Activated CD4-positive, CD25-positive, alpha-beta regulatory T cell treated with anti-CD3 and anti-CD28 coated beads, Interleukin-2, amount 50 U/mL, for 16 hours (primary cell): Measurements from ENCODE around the gene EPHA4.
"Not testable (repeated sequence)": the region's sequence is repeated elsewhere in the genome, so short reads cannot be mapped to it uniquely, and the experiment has no call there.

Experiments
- DNase-seq: peaks from one replicate; pipeline ENCODE4 v3.0.0-alpha.2; 2020; ENCODE audit warnings: low read depth, low spot score

The EPHA4 gene

DNA sequence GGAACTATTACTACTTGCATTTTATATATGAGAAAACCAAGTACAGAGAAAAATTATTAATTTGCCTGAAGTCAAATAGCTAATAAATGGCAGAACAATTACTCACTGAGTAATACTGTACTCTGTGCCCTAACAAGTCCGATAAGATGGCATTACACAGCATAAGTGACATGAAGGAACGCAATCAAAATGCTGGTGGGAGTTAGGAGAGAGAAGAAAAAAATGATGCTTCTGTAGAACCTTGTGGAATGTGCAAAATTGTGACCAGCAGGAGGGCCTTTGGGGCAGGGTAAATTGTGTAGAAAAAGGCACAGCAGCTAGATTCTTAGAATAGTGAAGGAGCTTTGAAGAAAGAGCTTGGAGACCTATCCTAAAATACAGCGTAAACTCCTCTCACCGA, 32.9 kb downstream of the EPHA4 start:
- DNase-seq: no peak

- DNase-seq: no peak
Observed at GRCh38 chr2:221535824-221536223, 36.3 kb downstream of the EPHA4 start.

DNA sequence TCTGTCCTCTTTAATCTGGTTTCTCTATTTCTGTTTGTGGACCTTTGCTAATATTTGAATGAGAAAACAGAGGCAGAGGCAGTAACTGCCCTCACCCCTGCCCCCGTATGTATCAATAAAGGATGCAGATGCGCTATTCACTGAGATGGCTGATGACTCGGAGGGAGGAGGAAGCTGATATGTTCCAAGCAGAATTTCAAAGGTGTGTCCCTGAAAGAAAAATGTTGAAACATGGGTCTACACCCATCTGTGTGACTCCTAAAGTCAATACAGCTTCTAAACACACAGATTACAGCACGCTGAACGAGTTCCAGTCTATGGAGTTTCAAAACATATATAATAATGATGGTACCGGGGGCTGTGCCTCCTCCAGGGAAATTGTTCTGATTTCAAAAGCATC, 38.8 kb downstream of the EPHA4 start:
- no peak for DNase-seq

- no peak for DNase-seq
Observed at GRCh38 chr2:221532641-221533040, 39.5 kb downstream of the EPHA4 start.

DNA sequence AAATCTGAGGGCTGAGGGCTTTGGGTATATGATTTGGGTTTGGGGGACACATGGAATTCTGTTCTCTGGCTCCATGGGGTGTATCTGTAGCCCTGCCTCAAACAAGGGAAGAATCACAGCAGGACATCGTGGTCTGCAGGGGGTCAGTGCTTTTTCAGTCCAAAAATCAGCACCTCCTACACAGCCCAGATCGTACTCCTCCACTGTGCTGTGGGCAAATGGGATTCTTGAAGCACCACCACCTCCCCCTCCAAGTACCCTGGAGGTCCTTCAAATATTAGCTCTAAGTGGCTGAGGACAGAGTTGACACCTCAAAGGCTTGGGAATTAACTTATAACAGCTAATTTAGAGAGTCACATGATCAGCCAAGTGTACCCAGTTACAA, 41.5 kb downstream of the EPHA4 start:
- no peak for DNase-seq

GRCh38 chr2:221529943-221530652, 42.0 kb downstream of the EPHA4 start:
- DNase-seq: no peak

- no peak for DNase-seq
Observed at GRCh38 chr2:221529177-221529942, 42.7 kb downstream of the EPHA4 start.

DNA sequence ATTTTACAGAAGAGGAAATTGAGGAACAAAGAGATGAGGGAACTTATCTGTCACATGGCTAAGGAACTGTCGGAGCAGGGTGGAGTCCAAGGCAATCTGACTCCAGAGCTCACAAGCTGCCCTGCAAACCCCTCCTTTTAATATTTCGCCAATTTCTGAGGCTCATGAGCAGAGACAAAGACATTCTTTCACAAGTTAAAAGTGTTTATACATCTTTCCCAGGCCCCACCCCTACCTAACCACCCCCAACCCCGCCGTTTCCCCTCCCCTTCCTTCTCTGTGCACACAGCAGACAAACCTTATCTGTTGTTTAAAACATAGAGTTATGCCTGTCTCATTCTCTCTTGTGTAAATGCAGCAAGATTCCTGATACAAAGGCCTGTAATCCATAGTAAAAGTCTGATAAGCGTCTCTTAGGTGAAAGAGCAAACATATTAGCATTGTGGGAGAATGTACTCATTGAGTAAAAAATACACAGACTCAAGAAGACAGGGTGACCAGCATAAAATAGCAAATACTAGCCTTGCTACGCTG, 44.3 kb downstream of the EPHA4 start:
- no peak for DNase-seq

- no peak for DNase-seq
Observed at GRCh38 chr2:221524158-221524557, 47.9 kb downstream of the EPHA4 start.

DNA sequence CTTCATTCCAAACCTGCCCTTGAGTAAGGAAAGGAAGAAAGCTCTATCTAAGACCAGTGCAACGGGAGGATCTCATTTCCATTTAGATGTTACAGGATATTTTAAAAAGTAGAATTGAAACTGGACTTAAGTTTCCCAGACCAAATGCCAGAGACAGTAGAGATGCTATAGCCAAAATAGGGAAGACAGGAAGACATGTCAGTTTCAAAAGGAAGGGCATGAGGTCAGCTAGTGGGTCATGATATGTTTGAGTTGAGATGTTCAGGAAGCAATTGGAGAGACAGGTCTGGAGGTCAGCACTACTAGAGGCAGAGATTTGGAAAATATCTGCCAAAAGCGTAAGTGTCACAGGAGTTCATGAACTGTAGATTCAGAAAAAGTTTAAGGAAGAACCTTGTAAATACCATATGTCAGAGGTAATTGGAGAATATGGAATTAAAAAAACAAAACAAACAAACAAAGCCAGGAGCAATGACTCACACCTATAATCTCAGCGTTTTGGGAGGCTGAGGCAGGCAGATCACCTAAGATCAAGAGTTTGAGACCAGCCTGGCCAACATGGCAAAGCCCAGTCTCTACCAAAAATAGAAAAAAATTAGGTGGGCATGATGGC, 50.8 kb downstream of the EPHA4 start:
- DNase-seq: no peak

- DNase-seq: no peak
Observed at GRCh38 chr2:221518935-221519625, 53.0 kb downstream of the EPHA4 start.

GRCh38 chr2:221518201-221518934, 53.7 kb downstream of the EPHA4 start:
- no peak for DNase-seq

GRCh38 chr2:221517696-221518151, 54.4 kb downstream of the EPHA4 start:
- peak; percentile 40 for DNase-seq

- DNase-seq: no peak
Observed at GRCh38 chr2:221517146-221517695, 54.9 kb downstream of the EPHA4 start.

- DNase-seq: no peak
Observed at GRCh38 chr2:221515864-221516263, 56.2 kb downstream of the EPHA4 start.

GRCh38 chr2:221514305-221515040, 57.6 kb downstream of the EPHA4 start:
- no peak for DNase-seq

DNA sequence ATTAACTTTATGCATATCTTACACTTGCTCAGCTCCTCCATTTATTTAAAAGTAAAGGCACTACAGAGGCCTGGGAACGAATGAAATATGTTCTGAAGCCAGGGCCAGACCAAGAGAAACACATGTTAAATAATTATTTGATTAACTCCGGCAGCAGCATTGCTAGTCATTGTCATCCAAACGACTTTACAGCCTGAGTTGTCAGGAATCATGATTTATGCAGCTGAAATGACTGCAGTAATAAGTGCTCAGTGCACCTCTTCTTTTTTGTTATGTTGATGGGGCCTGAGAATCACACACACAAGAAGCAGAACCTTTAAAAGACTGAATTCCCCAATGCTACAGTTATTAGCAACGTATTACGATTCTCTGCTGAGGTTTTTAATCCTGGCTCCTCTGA, 58.9 kb downstream of the EPHA4 start:
- DNase-seq: no peak

DNA sequence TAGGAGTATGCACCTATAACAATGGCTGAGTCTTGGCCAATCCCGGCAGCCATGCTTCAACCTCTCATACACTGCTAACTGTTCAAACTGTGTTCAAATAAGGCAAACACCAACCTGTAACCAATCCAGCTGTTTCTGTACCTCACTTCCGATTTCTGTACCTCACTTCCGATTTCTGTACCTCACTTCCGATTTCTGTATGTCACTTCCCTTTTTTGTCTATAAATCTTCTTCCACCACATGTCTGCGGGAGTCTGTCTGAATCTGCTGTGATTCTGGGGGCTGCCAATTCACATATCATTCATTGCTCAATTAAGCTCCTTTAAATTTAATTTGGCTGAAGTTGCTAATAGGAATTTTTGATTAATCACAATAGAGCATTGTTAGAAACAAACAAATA, 60.8 kb downstream of the EPHA4 start:
- not testable (repeated sequence) for DNase-seq

DNA sequence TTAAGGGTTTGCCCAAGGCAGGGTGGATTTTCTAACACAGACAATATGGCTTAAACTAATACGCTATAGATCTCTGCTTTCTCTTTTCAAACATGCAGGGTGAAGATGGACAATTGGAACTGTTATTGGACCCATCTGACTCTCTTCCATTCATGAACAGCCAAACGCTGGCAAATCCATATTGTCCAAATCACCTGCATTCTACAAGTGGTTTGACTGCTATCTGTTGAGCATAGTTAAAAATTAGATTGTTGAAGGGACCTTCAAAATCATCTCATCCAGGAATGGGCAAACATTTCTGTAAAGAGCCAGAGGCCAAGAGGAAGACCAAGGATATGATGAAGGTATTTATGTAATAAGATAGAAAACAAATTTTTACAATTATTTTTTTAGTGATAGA, 65.6 kb downstream of the EPHA4 start:
- DNase-seq: no peak

- no peak for DNase-seq
Observed at GRCh38 chr2:221505605-221506004, 66.5 kb downstream of the EPHA4 start.
